GM12891 (cell line): ENCODE data around the gene KCNK17.

Experiments
- DNase-seq: peaks from one replicate; pipeline ENCODE4 v3.0.0; 2011; ENCODE audit warnings: low spot score; ENCODE audit not compliant: insufficient read length
- FAIRE-seq: peaks from 2 replicates; lab custom pipeline; 2011; peaks lifted over from hg19 to GRCh38; lab: Jason Lieb, UNC
- PAX5 ChIP-seq: IDR thresholded peaks from 2 replicates; pipeline ENCODE4 v1.6.1; 2011; ENCODE audit warnings: low read length, moderate library complexity, mild to moderate bottlenecking; ENCODE audit not compliant: insufficient read depth, severe bottlenecking
- POLR2A ChIP-seq: IDR thresholded peaks from 2 replicates; pipeline ENCODE4 v1.6.1; 2011; ENCODE audit warnings: low read depth, low read length, control low read depth
- POLR2AphosphoS5 ChIP-seq: IDR thresholded peaks from 2 replicates; pipeline ENCODE4 v1.6.1; 2011; ENCODE audit warnings: low read depth, low read length, control low read depth
- POU2F2 ChIP-seq: IDR thresholded peaks from 2 replicates; pipeline ENCODE4 v1.6.1; 2011; ENCODE audit warnings: low read depth, mild to moderate bottlenecking, control low read depth, low read length, moderate library complexity
- SPI1 ChIP-seq: IDR thresholded peaks from 2 replicates; pipeline ENCODE4 v1.6.1; 2011; ENCODE audit warnings: low read depth, low read length, control low read depth
- TAF1 ChIP-seq: IDR thresholded peaks from 2 replicates; pipeline ENCODE4 v1.6.1; 2011; ENCODE audit warnings: low read depth, low read length, control low read depth

KCNK17 gene

DNA sequence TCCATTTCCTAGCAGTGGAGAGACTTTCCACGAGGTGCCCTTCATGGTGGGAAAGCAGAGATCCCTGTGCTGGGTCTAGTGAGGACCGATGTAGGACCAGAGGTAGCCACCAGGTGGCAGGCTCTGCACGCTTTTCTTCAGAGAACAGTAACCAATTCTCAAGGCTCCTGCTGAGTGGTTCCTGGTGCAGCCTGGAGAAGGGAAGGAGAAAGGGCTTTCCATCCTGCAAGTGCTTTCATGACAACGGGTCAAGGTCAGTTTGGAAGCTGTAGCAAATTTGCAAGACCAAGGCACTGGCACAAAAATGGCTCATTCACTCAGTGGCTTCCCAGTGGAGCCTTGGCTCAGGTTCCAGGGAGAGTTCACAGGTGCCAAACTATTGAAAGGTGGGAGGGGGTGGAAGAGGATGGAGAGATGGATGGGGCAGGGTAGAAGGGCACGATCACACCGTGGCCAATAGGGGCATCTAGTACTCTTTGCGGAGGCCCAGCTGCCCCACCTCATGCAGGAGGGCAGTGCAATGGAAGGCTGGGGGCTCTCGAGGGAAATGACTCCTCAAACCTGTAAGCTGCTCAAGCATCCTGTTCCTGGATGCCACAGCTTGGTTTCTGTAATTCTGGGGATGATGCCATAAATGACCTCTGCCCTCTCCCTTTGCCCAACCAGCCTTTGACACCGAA is 33.8 kb upstream of the KCNK17 start:
- FAIRE-seq (peak; percentile 5), DNase-seq (peak; percentile 76)
- TF ChIP-seq POU2F2: no peak
- no peak for TF ChIP-seq PAX5
- no peak for TF ChIP-seq TAF1
- TF ChIP-seq POLR2A: no peak
- TF ChIP-seq SPI1: no peak
- TF ChIP-seq POLR2AphosphoS5: no peak

- no peak for DNase-seq
- TF ChIP-seq POLR2AphosphoS5 (no peak), SPI1 (no peak), POU2F2 (no peak), TAF1 (no peak)
- no peak for FAIRE-seq
Observed at GRCh38 chr6:39347206-39347605, 33.0 kb upstream of the KCNK17 start.

DNA sequence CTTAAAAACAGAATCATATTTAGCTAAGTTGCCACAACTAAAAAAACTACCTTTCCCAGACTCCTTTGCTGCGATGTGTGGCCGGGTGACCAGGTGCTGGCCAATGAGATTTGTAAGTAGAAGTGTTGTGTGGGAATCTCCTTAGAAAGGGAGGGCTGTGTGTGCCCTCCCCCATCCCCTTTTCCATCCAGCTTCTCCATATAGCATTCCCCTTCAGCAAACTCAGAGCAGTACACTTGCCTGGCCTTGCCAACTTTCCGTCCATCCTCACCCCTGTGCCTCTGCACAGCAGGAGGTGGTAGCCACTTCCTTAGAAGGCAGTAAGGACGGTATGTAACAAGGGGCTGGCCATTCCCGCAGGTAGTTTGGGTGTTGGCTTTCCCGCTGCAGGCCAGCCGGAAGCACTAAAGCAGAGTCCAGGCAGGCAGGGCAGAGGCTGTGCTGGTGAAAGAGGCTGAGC is 30.6 kb upstream of the KCNK17 start:
- TF ChIP-seq SPI1 (no peak), PAX5 (no peak), POLR2AphosphoS5 (no peak), POU2F2 (no peak), TAF1 (no peak), POLR2A (no peak)
- FAIRE-seq: no peak
- no peak for DNase-seq

DNA sequence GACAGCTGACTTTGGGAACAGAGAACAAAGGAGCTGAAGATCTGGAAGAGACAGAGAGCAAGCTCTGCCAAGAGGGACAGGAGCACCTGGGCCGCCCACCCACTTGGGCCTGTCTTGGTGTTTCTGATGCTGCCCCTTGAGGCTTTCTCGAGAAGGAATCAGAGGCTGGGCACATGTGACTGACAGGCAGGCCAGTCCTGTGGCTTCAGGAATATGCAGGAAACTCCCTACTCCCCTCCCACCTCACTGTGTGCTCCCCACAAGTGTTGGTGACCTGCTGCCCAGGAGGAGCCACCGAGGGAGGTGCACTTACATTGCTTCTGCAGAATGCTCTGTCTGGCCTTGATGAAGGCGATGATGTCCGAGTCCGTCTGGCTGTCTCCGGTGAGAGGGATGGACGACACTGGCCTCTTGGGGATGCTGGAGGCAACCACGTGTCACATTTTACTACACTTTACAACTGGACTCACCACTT is 29.2 kb upstream of the KCNK17 start:
- DNase-seq (no peak), FAIRE-seq (no peak)
- TF ChIP-seq POLR2A: no peak
- TF ChIP-seq TAF1: no peak
- TF ChIP-seq POU2F2: no peak
- TF ChIP-seq POLR2AphosphoS5: no peak
- TF ChIP-seq PAX5: no peak
- TF ChIP-seq SPI1: no peak

DNA sequence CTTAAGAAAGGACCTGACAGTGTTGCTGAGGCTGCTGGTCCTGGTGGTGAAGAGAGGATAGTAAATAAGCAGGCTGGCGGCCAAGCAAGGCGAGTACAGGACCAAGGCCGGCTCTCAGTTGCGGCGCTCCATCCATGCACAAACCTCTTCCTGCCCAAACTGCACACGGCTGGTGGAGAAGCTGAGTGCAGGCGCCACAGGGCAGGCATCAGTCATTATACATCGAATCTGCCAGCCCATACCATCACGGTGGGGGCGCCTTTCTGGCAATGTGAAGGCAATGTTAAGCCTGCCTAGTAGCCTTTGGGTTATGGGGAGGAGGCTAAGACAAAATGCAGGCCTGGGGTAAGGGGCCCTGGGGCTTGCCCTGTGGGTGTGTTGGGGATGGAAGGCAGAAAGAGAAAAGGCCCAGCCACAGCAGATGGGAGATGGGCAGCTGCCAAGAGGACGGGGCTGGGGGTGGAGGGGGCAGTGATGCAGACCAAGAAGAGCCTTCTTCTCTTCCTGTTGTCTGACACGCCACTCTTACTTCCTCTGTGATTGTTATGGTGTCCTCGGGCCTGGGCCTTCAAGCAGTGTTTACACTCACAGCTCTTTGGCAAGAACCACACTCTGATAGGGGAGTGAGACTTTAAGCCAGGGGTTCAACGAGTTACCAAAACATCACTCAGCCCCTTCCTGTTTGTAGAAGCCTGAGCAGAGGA is 28.6 kb upstream of the KCNK17 start:
- DNase-seq (no peak), FAIRE-seq (peak; percentile 35)
- no peak for TF ChIP-seq POLR2A
- TF ChIP-seq SPI1: peak; percentile 57
- no peak for TF ChIP-seq POLR2AphosphoS5

DNA sequence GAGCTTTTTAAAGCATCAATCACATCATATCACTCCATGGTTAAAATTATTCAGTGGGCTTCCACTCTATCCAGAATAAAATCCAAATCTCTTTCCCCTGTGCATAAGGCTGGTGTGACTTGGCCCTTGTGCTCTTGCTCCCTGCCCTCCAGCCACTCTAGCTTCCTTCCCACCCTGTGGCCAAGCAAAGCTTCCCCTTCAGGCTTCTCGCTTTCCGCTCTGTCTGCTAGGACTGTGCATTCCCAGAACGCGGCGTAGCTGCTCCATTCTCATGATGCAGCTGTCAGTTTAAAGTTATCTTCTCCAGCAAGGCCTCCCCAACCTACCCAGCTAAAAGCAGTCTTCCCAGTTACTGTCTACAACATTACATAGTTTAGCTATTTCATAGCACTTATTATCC is 27.7 kb upstream of the KCNK17 start:
- TF ChIP-seq POU2F2 (no peak), POLR2AphosphoS5 (no peak), PAX5 (no peak), SPI1 (no peak), POLR2A (no peak), TAF1 (no peak)
- DNase-seq (no peak), FAIRE-seq (no peak)

DNA sequence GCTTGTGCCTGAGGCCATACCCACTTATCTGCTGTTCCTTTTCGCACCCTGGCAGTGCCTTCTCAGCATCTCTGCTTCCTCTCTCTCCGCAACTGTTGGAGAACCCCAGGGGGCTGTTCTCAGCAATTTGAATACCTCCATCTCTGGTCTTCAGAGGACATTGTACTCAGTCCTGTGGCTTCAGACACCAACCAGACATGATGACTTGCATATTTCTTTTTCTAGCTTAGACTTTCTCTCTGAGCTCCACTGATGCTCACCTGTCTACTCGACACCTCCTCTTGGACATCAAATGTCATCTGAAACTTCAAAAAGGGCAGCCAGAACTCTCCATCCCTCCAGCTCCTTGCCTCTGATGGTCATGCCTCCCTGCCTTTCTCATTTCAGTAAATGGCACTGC is 27.1 kb upstream of the KCNK17 start:
- DNase-seq (no peak), FAIRE-seq (no peak)
- TF ChIP-seq POLR2A (no peak), SPI1 (no peak), POU2F2 (no peak), PAX5 (no peak), POLR2AphosphoS5 (no peak), TAF1 (no peak)

GRCh38 chr6:39339868-39340550 is 25.8 kb upstream of the KCNK17 start:
- DNase-seq (no peak), FAIRE-seq (no peak)
- no peak for TF ChIP-seq PAX5
- TF ChIP-seq TAF1: no peak
- no peak for TF ChIP-seq POLR2AphosphoS5
- TF ChIP-seq POLR2A: no peak
- TF ChIP-seq POU2F2: no peak
- TF ChIP-seq SPI1: no peak

DNA sequence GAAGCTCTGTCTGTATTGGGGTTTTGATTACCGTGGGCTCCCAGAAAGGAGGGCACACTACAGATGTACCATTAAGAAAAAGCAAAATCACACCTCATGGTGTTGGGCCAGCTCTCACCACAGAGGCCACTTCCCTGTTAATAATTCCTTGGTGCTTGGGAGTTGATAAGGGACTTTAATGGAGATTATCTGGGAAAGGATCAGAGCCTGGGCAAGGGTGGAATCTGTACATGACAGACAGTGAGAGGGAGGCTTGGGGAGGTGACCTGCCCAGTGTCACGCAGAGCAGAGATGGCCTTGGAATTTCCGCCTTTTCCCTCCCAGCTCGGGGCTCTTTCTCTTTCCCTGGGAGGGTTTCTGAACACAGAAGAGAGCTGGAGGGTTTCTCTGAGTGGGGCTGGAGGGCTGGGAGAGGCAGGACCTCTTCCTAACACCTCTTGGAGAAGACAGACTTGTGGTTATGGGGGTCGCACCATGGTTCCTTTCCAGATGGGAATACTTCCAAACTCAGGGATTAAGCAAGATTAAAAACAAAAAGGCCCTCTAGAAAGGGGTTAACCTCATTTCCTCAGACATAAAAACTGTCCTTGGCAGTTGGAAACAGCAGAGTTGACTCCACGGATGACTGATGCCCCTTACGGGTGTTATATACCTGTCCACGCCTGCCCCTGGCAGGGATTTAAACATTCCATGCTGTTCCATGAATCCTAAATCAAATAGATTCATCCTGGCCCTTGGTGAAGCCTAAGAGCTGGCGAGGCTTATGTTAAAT is 25.1 kb upstream of the KCNK17 start:
- TF ChIP-seq POLR2AphosphoS5 (no peak), PAX5 (no peak), TAF1 (no peak), POU2F2 (no peak), SPI1 (no peak), POLR2A (no peak)
- FAIRE-seq: no peak
- no peak for DNase-seq

- no peak for TF ChIP-seq POLR2AphosphoS5
- TF ChIP-seq TAF1: no peak
- TF ChIP-seq PAX5: no peak
- no peak for TF ChIP-seq POLR2A
- TF ChIP-seq POU2F2: no peak
- no peak for TF ChIP-seq SPI1
- no peak for FAIRE-seq
- no peak for DNase-seq
Observed at GRCh38 chr6:39338397-39338796, 24.2 kb upstream of the KCNK17 start.
